HCT116 (cell line): ENCODE data around the gene SLCO2B1.

Experiments
- ATF3 ChIP-seq: IDR thresholded peaks from 2 replicates; pipeline ENCODE4 v1.6.1; 2012
- CTCF ChIP-seq, 3 experiments: fragments of 200-600 bp in 1 of 3; sonication (generic) in 1 of 3; IDR thresholded peaks in 2 of 3; conservative IDR thresholded peaks in 1 of 3; 2 replicates each; pipeline ENCODE4 v1.5.1; 2012 to 2017; ENCODE audit warnings: low read depth in 2 of 3, low read length in 2 of 3, antibody characterized with exemption in 1 of 3, borderline replicate concordance in 1 of 3, control low read depth in 1 of 3, mild to moderate bottlenecking in 1 of 3, mixed read lengths in 1 of 3, mixed run types in 1 of 3, moderate library complexity in 1 of 3; ENCODE audit not compliant: insufficient read depth in 1 of 3
- EZH2 ChIP-seq: fragments of 200-600 bp; sonication (generic); IDR thresholded peaks from 2 replicates; pipeline ENCODE4 v1.6.1; 2017; ENCODE audit warnings: antibody characterized with exemption, mixed run types
- MAX ChIP-seq: IDR thresholded peaks from 2 replicates; pipeline ENCODE4 v1.6.1; 2012
- POLR2A ChIP-seq: IDR thresholded peaks from 2 replicates; pipeline ENCODE4 v1.7.0; 2011; ENCODE audit warnings: borderline replicate concordance; ENCODE audit not compliant: insufficient read depth, insufficient read length; ENCODE audit errors: extremely low read depth
- POLR2AphosphoS5 ChIP-seq: IDR thresholded peaks from 2 replicates; pipeline ENCODE4 v1.6.1; 2011; ENCODE audit warnings: mild to moderate bottlenecking, low read depth, low read length, moderate library complexity
- SIN3A ChIP-seq: IDR thresholded peaks from 2 replicates; pipeline ENCODE4 v1.6.1; 2012; ENCODE audit warnings: low read depth
- SP1 ChIP-seq: IDR thresholded peaks from 2 replicates; pipeline ENCODE4 v1.6.1; 2012; ENCODE audit warnings: low read depth
- TCF7L2 ChIP-seq: IDR thresholded peaks from 2 replicates; pipeline ENCODE4 v1.7.0; 2011; ENCODE audit warnings: borderline replicate concordance, inconsistent platforms; ENCODE audit not compliant: insufficient read depth, insufficient read length; ENCODE audit errors: extremely low read depth
- YY1 ChIP-seq: IDR thresholded peaks from 2 replicates; pipeline ENCODE4 v1.6.1; 2011; ENCODE audit warnings: low read length, low read depth, moderate library complexity, mild to moderate bottlenecking; ENCODE audit not compliant: insufficient replicate concordance; ENCODE audit errors: extremely low read depth
- ZNF274 ChIP-seq: fragments of 200-500 bp; sonication (Bioruptor generic); IDR thresholded peaks from 2 replicates; pipeline ENCODE4 v1.6.1; 2014; ENCODE audit warnings: mild to moderate bottlenecking, low read depth, low read length, inconsistent platforms

GRCh38 chr11:75160880-75161279, 10.0 kb downstream of the SLCO2B1 start:
- no peak for TF ChIP-seq CTCF (IDR thresholded peaks at IDR 0.05 in 2 of 3, conservative IDR thresholded peaks at IDR 0.05 in 1 of 3; ENCODE audit: borderline replicate concordance in 1 of 3, insufficient read depth in 1 of 3, low read depth in 2 of 3, low read length in 2 of 3)
- no peak for TF ChIP-seq POLR2A
- TF ChIP-seq POLR2AphosphoS5 = no peak
- no peak for TF ChIP-seq SIN3A
- TF ChIP-seq EZH2 = no peak
- TF ChIP-seq YY1 = no peak
- TF ChIP-seq ATF3 = no peak
- TF ChIP-seq ZNF274 = no peak
- no peak for TF ChIP-seq MAX
- no peak for TF ChIP-seq SP1
- no peak for TF ChIP-seq TCF7L2
